ENCODE results near the gene TIAM2.

- TF ChIP-seq ATF7 (IDR thresholded peaks at IDR 0.05; ENCODE audit: low read depth) (no peak), ELK1 (IDR thresholded peaks at IDR 0.05; ENCODE audit: low read depth, low read length) (no peak), CTCF (IDR thresholded peaks at IDR 0.05 in 2 of 3, conservative IDR thresholded peaks at IDR 0.05 in 1 of 3; ENCODE audit: control insufficient read depth in 2 of 3, extremely low read depth in 1 of 3, insufficient read depth in 1 of 3, low read depth in 3 of 3, low read length in 3 of 3) (no peak)
These were observed 206.5 kb downstream of the TIAM2 start for GRCh38 chr6:155201461-155202226.

Data from GM12878 (cell line).